CD4-positive, alpha-beta T cell treated with Interleukin-4 for 4 hours (primary cell): ENCODE data around the gene CHCHD6.

Experiments
- DNase-seq: peaks from one replicate; pipeline ENCODE4 v3.0.0-alpha.2; 2020

The CHCHD6 gene

GRCh38 chr3:126984391-126985131 is 280.5 kb downstream of the CHCHD6 start:
- DNase-seq, result no peak

- DNase-seq, result no peak
Observed at GRCh38 chr3:126985132-126985985, 281.3 kb downstream of the CHCHD6 start.

GRCh38 chr3:126986001-126986400 is 282.0 kb downstream of the CHCHD6 start:
- no peak for DNase-seq

GRCh38 chr3:126987129-126987528 is 283.1 kb downstream of the CHCHD6 start:
- no peak for DNase-seq

- no peak for DNase-seq
Observed at GRCh38 chr3:126987596-126987995, 283.6 kb downstream of the CHCHD6 start.

GRCh38 chr3:126988451-126989021 is 284.5 kb downstream of the CHCHD6 start:
- DNase-seq, result no peak

- DNase-seq, result no peak
Observed at GRCh38 chr3:126989316-126990023, 285.4 kb downstream of the CHCHD6 start.

- DNase-seq, result no peak
Observed at GRCh38 chr3:126990024-126990700, 286.1 kb downstream of the CHCHD6 start.

- no peak for DNase-seq
Observed at GRCh38 chr3:126990890-126991289, 286.9 kb downstream of the CHCHD6 start.

GRCh38 chr3:126991366-126992200 is 287.5 kb downstream of the CHCHD6 start:
- no peak for DNase-seq

- no peak for DNase-seq
Observed at GRCh38 chr3:126992216-126992615, 288.2 kb downstream of the CHCHD6 start.

GRCh38 chr3:126992776-126993175 is 288.7 kb downstream of the CHCHD6 start:
- no peak for DNase-seq

- DNase-seq, result no peak
Observed at GRCh38 chr3:126993436-126993835, 289.4 kb downstream of the CHCHD6 start.

- no peak for DNase-seq
Observed at GRCh38 chr3:126994661-126995245, 290.7 kb downstream of the CHCHD6 start.

GRCh38 chr3:126995254-126995780 is 291.3 kb downstream of the CHCHD6 start:
- DNase-seq, result no peak

- no peak for DNase-seq
Observed at GRCh38 chr3:126995926-126996512, 292.0 kb downstream of the CHCHD6 start.

- no peak for DNase-seq
Observed at GRCh38 chr3:126996905-126997304, 292.9 kb downstream of the CHCHD6 start.

GRCh38 chr3:126997455-126998038 is 293.5 kb downstream of the CHCHD6 start:
- DNase-seq, result no peak

GRCh38 chr3:126998320-126998719 is 294.3 kb downstream of the CHCHD6 start:
- DNase-seq, result no peak

- DNase-seq, result no peak
Observed at GRCh38 chr3:126998728-126999127, 294.7 kb downstream of the CHCHD6 start.
